Anterior cingulate cortex (tissue), 58 donors: Measurements from ENCODE around the gene MFAP3.
A peak's percentile ranks its signal among the peaks of the same experiment; 100 is the strongest.
"Not testable (repeated sequence)": the region's sequence is repeated elsewhere in the genome, so short reads cannot be mapped to it uniquely, and the experiment has no call there.

ENCODE experiments used
- DNase-seq, 58 donors: peaks; one replicate each; lab custom pipeline; 2025; lab: John Stamatoyannopoulos, UW

Gene MFAP3

GRCh38 chr5:154047324-154047723 is 8.6 kb downstream of the MFAP3 start:
- no peak for DNase-seq

GRCh38 chr5:154049636-154050035 is 10.9 kb downstream of the MFAP3 start:
- peak in 12 of 58 donors; percentile 1 to 51 (median 7) for DNase-seq

- no peak for DNase-seq
Observed at GRCh38 chr5:154053468-154053867, 14.7 kb downstream of the MFAP3 start.

GRCh38 chr5:154055201-154055600 is 16.4 kb downstream of the MFAP3 start:
- no peak for DNase-seq

GRCh38 chr5:154058055-154059038 is 19.6 kb downstream of the MFAP3 start:
- DNase-seq = peak in 1 of 58 donors; percentile 41

GRCh38 chr5:154059039-154059430 is 20.3 kb downstream of the MFAP3 start:
- DNase-seq = no peak

- no peak for DNase-seq
Observed at GRCh38 chr5:154059583-154059982, 20.8 kb downstream of the MFAP3 start.

GRCh38 chr5:154060606-154061005 is 21.8 kb downstream of the MFAP3 start:
- no peak for DNase-seq

- DNase-seq = no peak
Observed at GRCh38 chr5:154063372-154063771, 24.6 kb downstream of the MFAP3 start.

- DNase-seq = no peak
Observed at GRCh38 chr5:154065971-154066370, 27.2 kb downstream of the MFAP3 start.

- not testable (repeated sequence) for DNase-seq
Observed at GRCh38 chr5:154069854-154070253, 31.1 kb downstream of the MFAP3 start.

- DNase-seq = no peak
Observed at GRCh38 chr5:154071799-154072413, 33.1 kb downstream of the MFAP3 start.

- DNase-seq = peak in 56 of 58 donors; percentile 25 to 86 (median 63)
Observed at GRCh38 chr5:154072414-154073171, 33.8 kb downstream of the MFAP3 start.

GRCh38 chr5:154076240-154076922 is 37.6 kb downstream of the MFAP3 start:
- DNase-seq = no peak

- no peak for DNase-seq
Observed at GRCh38 chr5:154077696-154078095, 38.9 kb downstream of the MFAP3 start.

- no peak for DNase-seq
Observed at GRCh38 chr5:154078272-154078671, 39.5 kb downstream of the MFAP3 start.

- no peak for DNase-seq
Observed at GRCh38 chr5:154081246-154081645, 42.5 kb downstream of the MFAP3 start.

- no peak for DNase-seq
Observed at GRCh38 chr5:154084062-154084639, 45.4 kb downstream of the MFAP3 start.

GRCh38 chr5:154086146-154086545 is 47.4 kb downstream of the MFAP3 start:
- DNase-seq = no peak

GRCh38 chr5:154086641-154087040 is 47.9 kb downstream of the MFAP3 start:
- DNase-seq = no peak
